HG03442 (cell line): ENCODE data around the gene FMR1NB.
A peak's percentile ranks its signal among the peaks of the same experiment; 100 is the strongest.

ENCODE experiments used
- ATAC-seq: cut with Tn5 transposase; IDR thresholded peaks from one replicate; pipeline ENCODE4 v1.9.1; 2021; ENCODE audit warnings: mild to moderate bottlenecking, moderate library complexity; ENCODE audit not compliant: unreplicated experiment

The FMR1NB gene

GRCh38 chrX:148069759-148070503 lies 88.8 kb downstream of the FMR1NB start:
- peak; percentile 98 for ATAC-seq

GRCh38 chrX:148070504-148070877 lies 89.4 kb downstream of the FMR1NB start:
- no peak for ATAC-seq
